Epithelial cell of proximal tubule (primary cell): ENCODE measurements around the gene SYNM. TPM values are rescaled to one million over a fixed set of nuclear protein-coding genes. Genes with fewer than 3 reads are reported as not detected.

Source experiments
- DNase-seq: peaks from one replicate; pipeline ENCODE4 v3.0.0-alpha.2; 2011; ENCODE audit warnings: low read depth
- H3K4me3 ChIP-seq: 2 replicates; pipeline ENCODE4 v1.5.1; 2011; ENCODE audit warnings: low read depth, mild to moderate bottlenecking, low read length
- CTCF ChIP-seq: conservative IDR thresholded peaks from 2 replicates; pipeline ENCODE4 v1.5.1; 2012; ENCODE audit warnings: low read depth, mild to moderate bottlenecking, low read length
- total RNA-seq: library from RNA; depleted of rRNA; stranded (reverse); fragments of >200 nt; gene quantifications from 2 replicates; pipeline ENCODE4 v1.2.3, GENCODE V29; 2015

Gene SYNM
- total RNA-seq, 1 donor from 2014 or later: 2.1 TPM

GRCh38 chr15:99167640-99168039, 62.8 kb downstream of the SYNM start:
- H3K4me3 ChIP-seq: no peak overlapping the region
- DNase-seq: no peak
- TF ChIP-seq CTCF: no peak

GRCh38 chr15:99168601-99169580, 64.0 kb downstream of the SYNM start:
- no peak overlapping the region for H3K4me3 ChIP-seq
- no peak for TF ChIP-seq CTCF
- DNase-seq: no peak

GRCh38 chr15:99169769-99170311, 65.0 kb downstream of the SYNM start:
- TF ChIP-seq CTCF: no peak
- H3K4me3 ChIP-seq: no peak overlapping the region
- no peak for DNase-seq

- H3K4me3 ChIP-seq: no peak overlapping the region
- DNase-seq: no peak
- TF ChIP-seq CTCF: no peak
Measured at GRCh38 chr15:99170476-99171065, 65.7 kb downstream of the SYNM start.

GRCh38 chr15:99172171-99172570, 67.3 kb downstream of the SYNM start:
- TF ChIP-seq CTCF: no peak
- DNase-seq: no peak
- H3K4me3 ChIP-seq: no peak overlapping the region

DNA sequence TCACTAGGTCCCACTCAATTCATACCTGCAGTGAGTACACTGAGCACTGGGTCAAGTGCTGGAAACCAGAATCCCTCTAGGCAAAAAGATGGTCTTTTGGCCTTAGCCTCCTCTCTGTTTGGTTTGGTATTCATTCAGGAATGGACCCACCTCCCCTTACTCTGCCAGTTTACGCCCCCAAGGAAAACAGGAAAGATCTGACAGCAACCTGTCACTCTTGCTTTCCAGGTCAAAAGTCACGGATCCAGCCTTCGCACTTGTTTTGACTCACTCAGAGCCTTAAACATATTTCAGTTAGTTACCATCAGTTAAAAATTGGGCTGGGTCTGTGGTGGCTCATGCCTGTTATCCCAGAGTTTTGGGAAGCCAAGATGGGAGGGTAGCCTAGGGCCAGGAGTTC, 68.1 kb downstream of the SYNM start:
- no peak overlapping the region for H3K4me3 ChIP-seq
- no peak for TF ChIP-seq CTCF

More for the DNA sequence above, 68.1 kb downstream of the SYNM start:
- DNase-seq: no peak
